NT2/D1 (cell line): ENCODE data around the gene RGS19.

Experiments used
- DNase-seq: peaks from one replicate; pipeline ENCODE4 v3.0.0-alpha.2; 2011; ENCODE audit warnings: low read depth, low spot score
- H3K27me3 ChIP-seq: 2 replicates; pipeline ENCODE4 v1.6.0; 2011; ENCODE audit warnings: mild to moderate bottlenecking; ENCODE audit not compliant: insufficient read length, insufficient read depth
- H3K36me3 ChIP-seq: 2 replicates; pipeline ENCODE4 v1.6.1; 2011; ENCODE audit warnings: mild to moderate bottlenecking, low read length, mixed read lengths; ENCODE audit not compliant: insufficient read depth, insufficient read length
- H3K4me1 ChIP-seq: 2 replicates; pipeline ENCODE4 v1.5.1; 2011; ENCODE audit not compliant: insufficient read depth, insufficient read length
- H3K4me3 ChIP-seq: 2 replicates; pipeline ENCODE4 v1.5.1; 2011; ENCODE audit warnings: low read depth; ENCODE audit not compliant: insufficient read length
- H3K9ac ChIP-seq: 2 replicates; pipeline ENCODE4 v1.6.0; 2011; ENCODE audit warnings: low read depth; ENCODE audit not compliant: insufficient read length
- H3K9me3 ChIP-seq: 2 replicates; pipeline ENCODE4 v1.5.1; 2011; ENCODE audit warnings: mild to moderate bottlenecking, low read length; ENCODE audit not compliant: insufficient read depth
- SUZ12 ChIP-seq: IDR thresholded peaks from 2 replicates; pipeline ENCODE4 v1.6.1; 2011; ENCODE audit not compliant: insufficient read length, insufficient read depth; ENCODE audit errors: extremely low read depth
- YY1 ChIP-seq: IDR thresholded peaks from 2 replicates; pipeline ENCODE4 v1.6.1; 2011; ENCODE audit not compliant: insufficient read length, insufficient read depth
- ZNF274 ChIP-seq: IDR thresholded peaks from 2 replicates; pipeline ENCODE4 v1.6.1; 2011; ENCODE audit warnings: mild to moderate bottlenecking, low read depth, low read length

Gene RGS19

DNA sequence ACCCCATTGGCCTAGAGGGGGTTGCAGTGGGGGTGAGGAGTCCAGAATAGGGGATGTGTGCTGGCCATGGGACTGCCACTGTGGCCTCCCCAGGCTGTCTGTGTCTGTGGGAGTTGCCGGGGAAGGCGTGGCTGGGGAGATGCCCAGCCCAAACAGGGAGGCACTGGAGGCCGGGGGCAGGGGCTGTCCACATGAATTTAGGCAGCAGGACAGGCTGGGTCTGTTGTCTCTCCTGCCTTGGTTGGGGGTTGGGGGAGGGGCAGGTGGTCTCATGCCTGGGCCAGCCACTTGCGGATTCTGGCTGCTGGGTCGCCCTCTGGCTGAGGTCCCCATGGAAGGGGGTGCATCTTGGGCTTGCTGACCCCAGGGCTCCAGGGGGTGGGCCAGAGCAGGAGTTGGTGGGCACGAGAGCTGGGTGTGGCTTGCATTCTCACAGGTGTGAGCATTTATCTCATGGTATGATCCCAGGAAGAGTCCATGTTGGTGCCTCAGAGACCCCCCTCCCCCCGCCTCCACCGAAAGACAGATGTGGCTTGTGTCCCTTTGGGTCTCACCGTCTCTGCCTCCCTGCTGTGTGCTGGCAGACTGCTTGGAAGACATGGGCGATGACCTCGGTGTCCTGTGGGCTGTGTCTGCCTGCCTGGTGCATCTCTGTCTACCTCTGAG, 33.8 kb downstream of the RGS19 start:
- DNase-seq, result no peak
- Histone ChIP-seq H3K9ac (peak overlapping the region; percentile 42), H3K9me3 (no peaks in the 10 kb centered on the region), H3K27me3 (peaks cover 68% of the 10 kb centered on the region), H3K36me3 (peaks cover 3% of the 10 kb centered on the region), H3K4me3 (no peak overlapping the region), H3K4me1 (peaks cover 29% of the 10 kb centered on the region)
- TF ChIP-seq SUZ12 (no peak), ZNF274 (no peak), YY1 (no peak)

DNA sequence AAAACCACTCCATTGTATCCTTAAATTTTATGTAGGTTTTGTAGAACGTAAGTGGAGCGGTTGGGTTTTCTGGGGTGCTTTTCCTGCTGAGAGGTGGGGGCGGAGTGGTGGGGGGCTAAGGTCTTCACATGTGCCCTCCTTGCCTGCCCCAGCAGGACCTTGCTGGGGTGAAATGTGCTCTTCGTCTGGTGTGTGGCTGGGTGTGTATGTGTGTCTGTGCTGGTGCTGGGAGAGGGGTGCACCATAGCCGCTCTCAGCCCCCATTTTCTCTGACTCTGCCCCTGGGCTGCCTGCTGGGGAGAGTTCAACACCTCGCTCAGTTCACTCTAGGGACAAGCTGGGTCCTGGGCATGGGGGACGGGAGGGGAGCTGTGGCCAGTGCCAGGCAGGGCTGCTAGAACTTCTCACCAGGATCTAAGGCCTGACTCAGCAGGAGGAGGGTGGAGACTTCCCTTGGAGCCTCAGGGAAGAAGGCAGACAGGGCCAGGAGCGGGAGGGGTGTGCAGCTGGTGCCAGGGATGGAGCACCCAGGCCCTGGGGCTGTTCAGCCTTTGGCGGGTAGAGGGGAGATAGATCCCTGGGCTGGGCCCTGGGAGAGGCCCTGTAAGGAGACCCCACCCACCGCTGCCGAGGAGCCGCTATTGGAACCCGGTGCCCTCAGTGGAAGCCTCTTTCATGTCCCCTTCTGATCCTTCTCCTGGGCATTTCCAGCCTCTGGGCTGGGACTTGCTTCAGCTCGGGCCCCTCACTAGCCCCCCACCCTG, 34.7 kb downstream of the RGS19 start:
- Histone ChIP-seq H3K9ac (peak overlapping the region; percentile 42), H3K4me1 (peaks cover 22% of the 10 kb centered on the region), H3K9me3 (peaks cover 3% of the 10 kb centered on the region; the same call in 1 of the 2 replicates), H3K27me3 (peaks cover 68% of the 10 kb centered on the region), H3K36me3 (peaks cover 3% of the 10 kb centered on the region), H3K4me3 (no peak overlapping the region)
- no peak for DNase-seq
- TF ChIP-seq ZNF274 (no peak), YY1 (no peak), SUZ12 (no peak)

DNA sequence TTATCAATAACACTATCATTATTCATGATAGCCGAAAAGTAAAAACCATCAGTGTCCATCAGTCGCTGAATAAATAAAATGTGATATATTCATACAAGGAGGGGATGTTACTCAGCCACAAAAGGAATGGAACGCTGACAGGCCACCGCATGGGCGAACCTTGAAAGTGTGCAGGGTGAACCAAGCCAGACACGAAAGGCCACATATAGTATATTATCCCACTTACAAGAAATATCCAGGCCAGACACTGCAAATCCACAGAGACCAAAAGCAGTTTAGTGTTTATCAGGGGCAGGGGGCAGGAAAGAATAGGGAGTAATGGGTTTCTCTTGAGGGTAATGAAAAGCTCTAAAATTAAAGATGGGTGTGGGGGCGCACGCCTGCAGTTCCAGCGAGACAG, 35.5 kb downstream of the RGS19 start:
- no peak for DNase-seq
- Histone ChIP-seq H3K36me3 (peaks cover 3% of the 10 kb centered on the region), H3K27me3 (peaks cover 72% of the 10 kb centered on the region), H3K4me3 (no peak overlapping the region), H3K4me1 (peaks cover 25% of the 10 kb centered on the region), H3K9me3 (peaks cover 8% of the 10 kb centered on the region; the same call in 1 of the 2 replicates), H3K9ac (no peak overlapping the region)
- TF ChIP-seq SUZ12, result no peak
- no peak for TF ChIP-seq ZNF274
- no peak for TF ChIP-seq YY1

DNA sequence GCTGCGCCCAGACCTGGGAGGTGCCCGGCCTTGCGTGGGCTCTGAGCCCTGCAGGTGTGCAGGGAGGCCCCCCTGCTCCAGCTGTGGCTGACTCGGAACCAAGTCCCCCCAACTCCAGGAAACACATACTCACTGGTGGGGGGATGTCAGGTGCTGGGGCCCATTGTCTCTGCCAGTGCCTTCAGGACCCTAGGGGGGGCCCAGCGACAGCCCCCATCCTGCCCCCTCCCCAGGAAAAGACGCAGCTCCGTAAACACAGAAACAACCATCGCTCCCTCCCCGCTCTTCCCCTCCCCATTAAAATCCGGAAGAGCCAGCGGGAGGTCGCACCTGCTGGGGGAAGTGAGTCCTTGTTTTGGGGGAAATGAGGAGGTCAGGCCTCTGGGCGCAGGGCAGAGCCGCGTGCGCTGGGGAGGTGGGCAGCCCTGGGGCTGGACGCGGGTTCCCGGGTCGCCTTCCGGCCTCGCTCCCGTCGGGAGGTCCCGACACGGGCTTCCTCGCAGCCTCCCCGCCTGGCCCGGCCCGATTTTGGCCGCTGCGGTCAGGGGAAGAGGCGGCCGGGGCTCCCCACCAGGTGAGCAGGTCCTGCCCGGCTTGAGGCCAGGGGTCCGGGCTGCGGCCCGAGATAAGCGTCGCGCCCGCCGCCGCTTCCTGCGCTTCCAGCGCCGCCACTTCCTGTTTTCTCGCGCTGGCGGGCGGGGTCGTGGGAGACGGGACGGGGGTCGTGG, 37.1 kb downstream of the RGS19 start:
- TF ChIP-seq SUZ12 (peak; percentile 77), ZNF274 (no peak), YY1 (no peak)
- DNase-seq, result no peak
- Histone ChIP-seq H3K9me3 (peaks cover 8% of the 10 kb centered on the region; the same call in 1 of the 2 replicates), H3K4me3 (peak overlapping the region; percentile 62), H3K9ac (peak overlapping the region; percentile 74), H3K27me3 (peaks cover 71% of the 10 kb centered on the region), H3K36me3 (peaks cover 3% of the 10 kb centered on the region), H3K4me1 (peaks cover 28% of the 10 kb centered on the region)

DNA sequence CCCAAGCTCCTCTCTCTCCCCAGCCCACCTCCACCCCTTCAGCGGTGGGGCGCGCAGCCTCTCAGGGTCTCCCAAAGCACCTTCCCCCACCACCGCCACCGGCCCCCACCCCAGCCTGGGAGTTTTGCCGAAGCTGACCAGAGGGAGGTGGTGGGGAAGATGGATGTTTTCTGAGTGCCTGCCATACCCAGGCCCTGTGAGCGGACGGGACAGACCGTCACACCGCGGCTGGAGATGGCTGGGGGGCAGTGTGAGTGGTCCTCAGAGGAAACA, 37.6 kb downstream of the RGS19 start:
- no peaks in the 10 kb centered on the region for H3K36me3 ChIP-seq
- peak overlapping the region; percentile 74 for H3K9ac ChIP-seq
- TF ChIP-seq SUZ12 (no peak), ZNF274 (no peak), YY1 (no peak)
- peaks cover 70% of the 10 kb centered on the region for H3K27me3 ChIP-seq
- DNase-seq, result no peak
- H3K9me3 ChIP-seq, result peaks cover 8% of the 10 kb centered on the region; the same call in 1 of the 2 replicates
- H3K4me3 ChIP-seq, result peak overlapping the region; percentile 62
- peaks cover 31% of the 10 kb centered on the region for H3K4me1 ChIP-seq

DNA sequence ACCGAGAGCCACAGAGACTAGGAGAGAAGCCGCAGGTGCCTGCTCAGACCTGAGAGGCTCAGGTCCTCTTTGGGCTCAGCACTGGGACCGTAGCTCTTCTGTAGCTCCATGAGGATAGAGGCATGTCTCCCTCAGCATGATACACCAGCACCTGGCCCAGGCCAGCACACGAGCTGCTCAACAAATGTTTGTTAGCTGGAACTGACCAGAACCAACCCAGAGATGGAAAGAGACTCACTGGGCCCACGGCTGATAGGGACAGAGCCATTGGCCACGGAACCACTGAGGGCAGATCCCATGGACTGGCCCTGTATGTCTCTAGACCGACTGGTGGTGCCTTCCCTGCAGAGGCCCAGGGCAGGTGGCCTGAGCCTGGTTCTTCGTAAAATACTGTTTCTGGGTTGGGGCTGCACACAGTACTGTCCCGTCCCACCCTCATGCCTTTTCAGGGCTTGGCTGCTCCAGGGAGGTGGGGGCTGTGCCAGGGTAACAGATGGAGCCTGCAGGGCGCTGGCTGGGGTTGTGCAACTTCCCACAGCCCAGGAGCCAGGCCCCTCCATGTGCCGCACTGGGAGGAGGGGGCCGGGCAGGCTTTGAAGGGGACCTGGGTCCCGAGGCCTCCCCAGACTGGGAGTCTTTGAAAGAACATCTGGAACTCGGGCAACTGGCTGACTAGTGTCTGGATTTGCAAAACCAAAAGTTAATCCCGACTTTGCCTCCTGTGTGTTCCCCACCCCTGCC, 38.1 kb downstream of the RGS19 start:
- H3K4me1 ChIP-seq, result peaks cover 35% of the 10 kb centered on the region
- TF ChIP-seq SUZ12 (no peak), YY1 (no peak), ZNF274 (no peak)
- no peak for DNase-seq
- H3K9me3 ChIP-seq, result peaks cover 8% of the 10 kb centered on the region; the same call in 1 of the 2 replicates
- peaks cover 68% of the 10 kb centered on the region for H3K27me3 ChIP-seq
- H3K4me3 ChIP-seq, result no peak overlapping the region
- H3K36me3 ChIP-seq, result no peaks in the 10 kb centered on the region
- no peak overlapping the region for H3K9ac ChIP-seq
